K562 (cell line): Measurements from ENCODE around the gene NLRX1. TPM values are rescaled to one million over a fixed set of nuclear protein-coding genes. Genes with fewer than 3 reads are reported as not detected.
A peak's percentile ranks its signal among the peaks of the same experiment; 100 is the strongest.

Experiments
- ATAC-seq: fragments of 200-7000 bp; cut with Tn5 transposase; 3 replicates; pipeline ENCODE4 v1.9.1; 2020; ENCODE audit warnings: moderate library complexity
- BruUV-seq: library from RNA; stranded (reverse); fragments of 400-500 nt; replicated peaks from 2 replicates; lab custom pipeline; 2021; lab: Mats Ljungman, UMichigan
- CTCF ChIA-PET: fragments of 300-600 bp; formaldehyde crosslinking; extraction: SDS; loops from one replicate; lab custom pipeline; 2021; ENCODE audit warnings: low intra/inter-chr PET ratio; lab: Yijun Ruan, JAX
- POLR2A ChIA-PET: fragments of 300-600, 350-650 bp; sonication (Branson Sonifier 250); formaldehyde crosslinking; extraction: SDS; loops from one replicate; lab custom pipeline; 2021; ENCODE audit warnings: antibody characterized with exemption, inconsistent platforms; lab: Yijun Ruan, JAX
- DNase-seq, 4 experiments: peaks; one replicate each; pipeline versions ENCODE4 v3.0.0 to v3.0.0-alpha.2; 2011 to 2018; ENCODE audit warnings: low spot score in 3 of 4, mixed read lengths in 3 of 4; ENCODE audit errors: extremely low read depth in 1 of 4
- FAIRE-seq: peaks from 2 replicates; lab custom pipeline; 2011; peaks lifted over from hg19 to GRCh38; lab: Jason Lieb, UNC
- H2AFZ ChIP-seq: 2 replicates; pipeline ENCODE4 v1.6.0; 2011; ENCODE audit warnings: low read depth, low read length, control low read depth, inconsistent platforms
- H3K27ac ChIP-seq: fragments of 200-600 bp; 3 replicates; pipeline ENCODE4 v1.8.0; 2011; ENCODE audit warnings: low read depth, mild to moderate bottlenecking, control low read depth, inconsistent platforms, low read length, moderate library complexity, mixed read lengths; ENCODE audit errors: extremely low read depth
- H3K27me3 ChIP-seq, 2 experiments: fragments of 300-600 bp in 1 of 2; 2 replicates in 1 of 2; 3 replicates in 1 of 2; pipeline versions ENCODE4 v1.6.0 to v1.8.0; 2011; ENCODE audit warnings: inconsistent platforms in 2 of 2, low read length in 2 of 2, mild to moderate bottlenecking in 1 of 2, mixed read lengths in 1 of 2, moderate library complexity in 1 of 2; ENCODE audit not compliant: control insufficient read depth in 2 of 2, insufficient read depth in 2 of 2
- H3K36me3 ChIP-seq: fragments of 300-600 bp; 3 replicates; pipeline ENCODE4 v1.8.0; 2011; ENCODE audit warnings: mild to moderate bottlenecking, low read length, inconsistent platforms; ENCODE audit not compliant: control insufficient read depth, insufficient read depth
- H3K4me1 ChIP-seq, 2 experiments: fragments of 200-600 bp in 1 of 2; replicated peaks in 1 of 2; 2 replicates in 1 of 2; 3 replicates in 1 of 2; pipeline versions ENCODE4 v1.5.1 to v1.8.0; 2011; ENCODE audit warnings: inconsistent platforms in 2 of 2, low read length in 2 of 2, mild to moderate bottlenecking in 1 of 2, mixed read lengths in 1 of 2, moderate library complexity in 1 of 2; ENCODE audit not compliant: control insufficient read depth in 2 of 2, insufficient read depth in 2 of 2
- H3K4me2 ChIP-seq: 2 replicates; pipeline ENCODE4 v1.6.1; 2011; ENCODE audit warnings: low read length, control low read depth, inconsistent platforms, mixed read lengths; ENCODE audit not compliant: insufficient read depth
- H3K4me3 ChIP-seq: fragments of 200-600 bp; sonication (generic), shearing (Covaris generic); 2 replicates; pipeline ENCODE4 v1.5.1; 2016; ENCODE audit warnings: control low read depth, inconsistent platforms
- H3K79me2 ChIP-seq: fragments of 200-600 bp; 3 replicates; pipeline ENCODE4 v1.8.0; 2011; ENCODE audit warnings: low read length, inconsistent platforms; ENCODE audit not compliant: control insufficient read depth, insufficient read depth
- H3K9ac ChIP-seq, 2 experiments: 2 replicates each; pipeline versions ENCODE4 v1.6.0 to v1.6.1; 2011; ENCODE audit warnings: low read depth in 2 of 2, low read length in 2 of 2, control low read depth in 1 of 2, inconsistent platforms in 1 of 2, mild to moderate bottlenecking in 1 of 2, mixed read lengths in 1 of 2; ENCODE audit not compliant: insufficient read depth in 1 of 2
- H3K9me1 ChIP-seq: one replicate; pipeline ENCODE4 v1.6.0; 2011; ENCODE audit warnings: inconsistent platforms, mild to moderate bottlenecking, low read length, moderate library complexity; ENCODE audit not compliant: control insufficient read depth, insufficient read depth
- H3K9me3 ChIP-seq: replicated peaks from 2 replicates; pipeline ENCODE4 v1.5.1; 2011; ENCODE audit warnings: low read depth, low read length, inconsistent platforms; ENCODE audit not compliant: control insufficient read depth, insufficient read depth
- H4K20me1 ChIP-seq: replicated peaks from 2 replicates; pipeline ENCODE4 v1.6.1; 2011; ENCODE audit warnings: low read length, inconsistent platforms, mixed read lengths; ENCODE audit not compliant: control insufficient read depth, insufficient read depth
- BCLAF1 ChIP-seq, 2 experiments: fragments of 450-650 bp in 1 of 2; IDR thresholded peaks; 2 replicates each; pipeline ENCODE4 v1.6.1; 2011 to 2017; ENCODE audit warnings: low read depth in 2 of 2, antibody characterized with exemption in 1 of 2, borderline replicate concordance in 1 of 2, low read length in 1 of 2, mild to moderate bottlenecking in 1 of 2, mixed read lengths in 1 of 2; ENCODE audit not compliant: control insufficient read depth in 1 of 2
- CEBPB ChIP-seq: fragments of 450-650 bp; IDR thresholded peaks from 2 replicates; pipeline ENCODE4 v1.6.1; 2016; ENCODE audit warnings: missing genetic modification characterization, missing compliant biosample characterization
- CEBPG ChIP-seq, 3 experiments: fragments of 200-800 bp in 1 of 3; sonication (Bioruptor generic) in 1 of 3; sonication (generic) in 1 of 3; formaldehyde crosslinking in 1 of 3; IDR thresholded peaks in 2 of 3; conservative IDR thresholded peaks in 1 of 3; 2 replicates each; pipeline versions ENCODE4 v1.6.1 to v1.8.0; 2016 to 2022; ENCODE audit warnings: missing compliant biosample characterization in 2 of 3, missing genetic modification characterization in 2 of 3, mild to moderate bottlenecking in 1 of 3, missing genetic modification reagents in 1 of 3
- RBFOX2 ChIP-seq: fragments of 200-400 bp; formaldehyde crosslinking; IDR thresholded peaks from 2 replicates; pipeline ENCODE4 v1.6.1; 2017; ENCODE audit warnings: low read depth, mild to moderate bottlenecking, low read length, moderate library complexity
- SMC3 ChIP-seq: conservative IDR thresholded peaks from 2 replicates; pipeline ENCODE4 v1.6.1; 2011; ENCODE audit warnings: low read depth, low read length, improper control_type of control experiment; ENCODE audit not compliant: insufficient read depth
- ZFP91 ChIP-seq: sonication (generic); formaldehyde crosslinking; IDR thresholded peaks from 2 replicates; pipeline ENCODE4 v1.8.0; 2022; ENCODE audit warnings: mild to moderate bottlenecking, missing genetic modification reagents
- WGBS: fragments of 100-300 bp; shearing (Covaris generic); methylation state at CpG from one replicate; pipeline ENCODE4 v1.1.6; 2016; ENCODE audit warnings: low coverage, mixed read lengths; ENCODE audit not compliant: insufficient coverage; ENCODE audit errors: missing lambda C conversion rate; 5-methylcytosine and 5-hydroxymethylcytosine counted together
- in situ Hi-C: fragments of 300-500 bp; cut with MboI; formaldehyde crosslinking; loops from 4 replicates; pipeline ENCODE4 v1.15.0; 2018; ENCODE audit warnings: inconsistent platforms, mixed read lengths
- intact Hi-C: fragments of 100-400 bp; cut with micrococcal nuclease; formaldehyde crosslinking; loops from 2 replicates; pipeline ENCODE4 v1.14.2; 2022
- polyA plus RNA-seq, 8 experiments: library from polyadenylated mRNA; depleted of rRNA in 4 of 8; stranded (reverse) in 5 of 8; unstranded in 3 of 8; fragments of >200 nt; fragmentation: Nextera tagmentation in 2 of 8; fragmentation: Illumina TruSeq in 1 of 8; extraction: Ambion mirVana in 2 of 8; extraction: Trizol in 1 of 8; gene quantifications; 2 replicates each; pipeline versions ENCODE4 v1.2.1 to v1.2.3, GENCODE V29; 2011 to 2014; ENCODE audit warnings: inconsistent platforms in 1 of 8, missing spikeins in 1 of 8
- total RNA-seq, 7 experiments: library from RNA; depleted of rRNA in 6 of 7; stranded (reverse); fragments of >200 nt in 6 of 7; fragmentation: Illumina TruSeq in 2 of 7; extraction: Trizol in 2 of 7; gene quantifications; 2 replicates each; pipeline versions ENCODE4 v1.2.1 to v1.2.3, GENCODE V29; 2011 to 2021; ENCODE audit warnings: low replicate concordance in 1 of 7

NLRX1 gene
- total and polyA plus RNA-seq, 9 of the 15 experiments (the other 6 are each of a cell fraction or from before 2014, with no cell fraction given), result 0.04 to 2.3 (median 0.69) TPM

GRCh38 chr11:119148720-119149017 is 19.9 kb upstream of the NLRX1 start:
- peaks cover 12 to 24% of the 10 kb centered on the region in 2 experiments; a peak in 4 of 5 replicates for H3K4me1 ChIP-seq
- TF ChIP-seq SMC3, result no peak
- TF ChIP-seq CEBPG (CRISPR knock-in tag; IDR thresholded peaks at IDR 0.05), result 0 out of 2 replicates have a peak, but pooled peaks have one; percentile 32
- TF ChIP-seq CEBPG (tag; conservative IDR thresholded peaks at IDR 0.05 in 1 of 2, IDR thresholded peaks at IDR 0.05 in 1 of 2), result no peak
- peak; percentile 95 for TF ChIP-seq ZFP91
- no peak for TF ChIP-seq BCLAF1 (IDR thresholded peaks at IDR 0.05; ENCODE audit: borderline replicate concordance in 1 of 2, control insufficient read depth in 1 of 2, low read depth in 2 of 2, low read length in 1 of 2)
- 0 out of 2 replicates have a peak, but pooled peaks have one; percentile 24 for TF ChIP-seq CEBPB (tag)
- TF ChIP-seq RBFOX2, result 0 out of 2 replicates have a peak, but pooled peaks have one; percentile 19
- H3K4me2 ChIP-seq, result peak overlapping the region; percentile 62
- BruUV-seq, result no TSS peak
- intact Hi-C loops (no loop called here), in situ Hi-C loops (no loop called here)
- H3K27me3 ChIP-seq, result peaks cover 4 to 16% of the 10 kb centered on the region in 2 experiments; a peak in 3 of 5 replicates
- no peaks in the 10 kb centered on the region for H3K9me1 ChIP-seq
- no peaks in the 10 kb centered on the region for H3K36me3 ChIP-seq
- no peaks in the 10 kb centered on the region; the same call in 1 of the 2 replicates for H4K20me1 ChIP-seq
- no peaks in the 10 kb centered on the region for H3K79me2 ChIP-seq
- peak overlapping the region in 1 of 2 experiments; percentile 86; a peak in 2 of 4 replicates for H3K9ac ChIP-seq
- FAIRE-seq, result no peak
- H3K27ac ChIP-seq, result no peak overlapping the region
- no peak for ATAC-seq
- WGBS, result 2% methylated on average over 16 of the region's 16 CpGs
- peak overlapping the region; percentile 71 for H2AFZ ChIP-seq
- ChIA-PET CTCF (no interaction called here), POLR2A (interaction anchor here (0.6 to 1.1 kb wide), 7 partner anchors 11 to 262 kb away, joined by 3 to 6 read pairs (median 4); a partner anchor contains a TSS)
- no peak for DNase-seq
- peak overlapping the region; percentile 42 for H3K4me3 ChIP-seq
- no peaks in the 10 kb centered on the region for H3K9me3 ChIP-seq
